HepG2 (cell line): ENCODE results near the gene CRKL. TPM values are rescaled to one million over a fixed set of nuclear protein-coding genes. Genes with fewer than 3 reads are reported as not detected.

Experiments used
- ARNT ChIP-seq: fragments of 450-650 bp; IDR thresholded peaks from 2 replicates; pipeline ENCODE4 v1.6.1; 2017
- BORCS8-MEF2B ChIP-seq: sonication (generic); formaldehyde crosslinking; IDR thresholded peaks from 2 replicates; pipeline ENCODE4 v1.8.0; 2022; ENCODE audit warnings: mild to moderate bottlenecking, missing genetic modification reagents
- EED ChIP-seq: sonication (generic); formaldehyde crosslinking; IDR thresholded peaks from 2 replicates; pipeline ENCODE4 v1.5.0; 2020; ENCODE audit warnings: mild to moderate bottlenecking, missing genetic modification reagents
- HNF4A ChIP-seq: sonication (generic); formaldehyde crosslinking; IDR thresholded peaks from 2 replicates; pipeline ENCODE4 v1.4.0; 2020; ENCODE audit warnings: missing genetic modification reagents
- IKZF4 ChIP-seq: sonication (generic); formaldehyde crosslinking; IDR thresholded peaks from 2 replicates; pipeline ENCODE4 v1.5.1; 2020; ENCODE audit warnings: borderline replicate concordance, mild to moderate bottlenecking, low read depth, missing genetic modification reagents; ENCODE audit errors: not compliant biosample characterization
- SRY ChIP-seq: sonication (generic); formaldehyde crosslinking; IDR thresholded peaks from 2 replicates; pipeline ENCODE4 v1.8.0; 2022; ENCODE audit warnings: mild to moderate bottlenecking, missing genetic modification reagents
- ZMYM2 ChIP-seq: sonication (generic); formaldehyde crosslinking; IDR thresholded peaks from 2 replicates; pipeline ENCODE4 v1.8.0; 2022; ENCODE audit warnings: mild to moderate bottlenecking, missing genetic modification reagents
- ZNF335 ChIP-seq: sonication (generic); formaldehyde crosslinking; IDR thresholded peaks from 2 replicates; pipeline ENCODE4 v1.4.0; 2020; ENCODE audit warnings: missing genetic modification reagents
- ZNF552 ChIP-seq: sonication (generic); formaldehyde crosslinking; IDR thresholded peaks from 2 replicates; pipeline ENCODE4 v1.9.0; 2022; ENCODE audit warnings: missing genetic modification reagents, mild to moderate bottlenecking, borderline replicate concordance
- ZNF766 ChIP-seq: sonication (generic); formaldehyde crosslinking; IDR thresholded peaks from 2 replicates; pipeline ENCODE4 v1.5.0; 2020; ENCODE audit warnings: missing genetic modification reagents, borderline replicate concordance
- polyA plus RNA-seq, 8 experiments: library from polyadenylated mRNA; depleted of rRNA in 3 of 8; stranded (reverse) in 7 of 8; unstranded in 1 of 8; fragments of >200 nt; fragmentation: Illumina TruSeq in 4 of 8; extraction: Trizol in 4 of 8; gene quantifications; 2 replicates each; pipeline versions ENCODE4 v1.2.1 to v1.2.3, GENCODE V29; 2011 to 2016; ENCODE audit warnings: low read depth in 4 of 8, missing spikeins in 1 of 8, mixed read lengths in 1 of 8; ENCODE audit not compliant: insufficient read depth in 1 of 8
- total RNA-seq, 5 experiments: library from RNA; depleted of rRNA; stranded (reverse); fragments of >200 nt; fragmentation: Illumina TruSeq; extraction: Trizol; gene quantifications; 2 replicates each; pipeline ENCODE4 v1.2.3, GENCODE V29; 2016; ENCODE audit warnings: low read depth in 1 of 5
- TF ChIP-seq, protein P1 (sequence below): sonication (generic); formaldehyde crosslinking; IDR thresholded peaks from 2 replicates; pipeline ENCODE4 v1.5.0; 2020; ENCODE audit warnings: mild to moderate bottlenecking, missing genetic modification reagents, borderline replicate concordance
- TF ChIP-seq, protein P2 (sequence below): sonication (generic); formaldehyde crosslinking; IDR thresholded peaks from 2 replicates; pipeline ENCODE4 v1.9.0; 2022; ENCODE audit warnings: missing genetic modification reagents, mild to moderate bottlenecking, borderline replicate concordance
- TF ChIP-seq, protein P3 (sequence below): sonication (generic); formaldehyde crosslinking; IDR thresholded peaks from 2 replicates; pipeline ENCODE4 v1.4.0; 2020; ENCODE audit warnings: missing genetic modification reagents, borderline replicate concordance
- TF ChIP-seq, protein P4 (sequence below): sonication (generic); formaldehyde crosslinking; IDR thresholded peaks from 2 replicates; pipeline ENCODE4 v1.5.1; 2020; ENCODE audit warnings: mild to moderate bottlenecking, missing genetic modification reagents, borderline replicate concordance

Gene CRKL
- total and polyA plus RNA-seq, 2 of the 13 experiments (the other 11 are each of a cell fraction or from before 2014, with no cell fraction given), result 37.4 to 60.6 TPM

DNA sequence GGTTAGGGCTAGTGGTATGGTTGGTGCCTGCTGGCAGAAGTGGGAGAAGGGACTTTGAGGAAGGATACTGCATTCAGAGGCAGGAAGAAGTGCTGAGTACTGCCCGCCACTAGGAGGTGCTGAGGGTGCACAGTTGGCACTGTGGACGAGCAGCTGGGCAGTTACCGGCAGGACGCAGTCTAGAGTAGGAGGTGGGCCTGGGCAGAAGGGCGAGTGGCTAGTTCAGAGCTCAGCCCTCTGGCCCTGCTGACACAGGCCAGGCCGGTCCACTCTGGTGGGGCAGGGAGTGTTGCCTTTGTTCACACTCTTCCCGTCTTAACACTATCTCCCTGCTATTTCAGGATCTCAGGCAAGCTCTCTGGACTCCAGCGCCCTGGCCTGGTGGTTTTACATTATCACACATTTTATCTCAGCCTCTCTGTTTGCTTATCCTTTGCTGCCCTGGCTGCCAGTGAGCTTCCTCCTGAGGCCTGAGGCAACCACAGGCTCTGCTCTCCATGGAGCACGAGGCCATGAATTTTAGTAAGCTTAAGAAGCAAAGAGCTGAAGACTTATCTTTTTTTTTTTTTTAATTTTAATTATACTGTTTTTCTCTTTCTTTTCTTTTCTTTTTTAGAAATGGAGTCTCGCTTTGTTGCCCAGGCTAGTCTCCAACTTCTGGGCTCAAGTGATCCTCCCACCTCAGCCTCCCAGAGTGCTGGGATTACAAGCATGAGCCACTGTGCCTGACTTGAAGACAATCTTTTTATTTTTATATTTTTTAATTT, 31.5 kb upstream of the CRKL start (continued):
- TF ChIP-seq, protein P1, sequence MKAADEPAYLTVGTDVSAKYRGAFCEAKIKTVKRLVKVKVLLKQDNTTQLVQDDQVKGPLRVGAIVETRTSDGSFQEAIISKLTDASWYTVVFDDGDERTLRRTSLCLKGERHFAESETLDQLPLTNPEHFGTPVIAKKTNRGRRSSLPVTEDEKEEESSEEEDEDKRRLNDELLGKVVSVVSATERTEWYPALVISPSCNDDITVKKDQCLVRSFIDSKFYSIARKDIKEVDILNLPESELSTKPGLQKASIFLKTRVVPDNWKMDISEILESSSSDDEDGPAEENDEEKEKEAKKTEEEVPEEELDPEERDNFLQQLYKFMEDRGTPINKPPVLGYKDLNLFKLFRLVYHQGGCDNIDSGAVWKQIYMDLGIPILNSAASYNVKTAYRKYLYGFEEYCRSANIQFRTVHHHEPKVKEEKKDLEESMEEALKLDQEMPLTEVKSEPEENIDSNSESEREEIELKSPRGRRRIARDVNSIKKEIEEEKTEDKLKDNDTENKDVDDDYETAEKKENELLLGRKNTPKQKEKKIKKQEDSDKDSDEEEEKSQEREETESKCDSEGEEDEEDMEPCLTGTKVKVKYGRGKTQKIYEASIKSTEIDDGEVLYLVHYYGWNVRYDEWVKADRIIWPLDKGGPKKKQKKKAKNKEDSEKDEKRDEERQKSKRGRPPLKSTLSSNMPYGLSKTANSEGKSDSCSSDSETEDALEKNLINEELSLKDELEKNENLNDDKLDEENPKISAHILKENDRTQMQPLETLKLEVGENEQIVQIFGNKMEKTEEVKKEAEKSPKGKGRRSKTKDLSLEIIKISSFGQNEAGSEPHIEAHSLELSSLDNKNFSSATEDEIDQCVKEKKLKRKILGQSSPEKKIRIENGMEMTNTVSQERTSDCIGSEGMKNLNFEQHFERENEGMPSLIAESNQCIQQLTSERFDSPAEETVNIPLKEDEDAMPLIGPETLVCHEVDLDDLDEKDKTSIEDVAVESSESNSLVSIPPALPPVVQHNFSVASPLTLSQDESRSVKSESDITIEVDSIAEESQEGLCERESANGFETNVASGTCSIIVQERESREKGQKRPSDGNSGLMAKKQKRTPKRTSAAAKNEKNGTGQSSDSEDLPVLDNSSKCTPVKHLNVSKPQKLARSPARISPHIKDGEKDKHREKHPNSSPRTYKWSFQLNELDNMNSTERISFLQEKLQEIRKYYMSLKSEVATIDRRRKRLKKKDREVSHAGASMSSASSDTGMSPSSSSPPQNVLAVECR (CRISPR knock-in tag), result peak; percentile 86; the same call in 1 of the 2 replicates
- TF ChIP-seq ZNF552 (CRISPR knock-in tag) (no peak), ZNF766 (CRISPR knock-in tag) (no peak), IKZF4 (CRISPR knock-in tag) (peak; percentile 41), ARNT (no peak), ZNF335 (0 out of 2 replicates have a peak, but pooled peaks have one; percentile 66), ZMYM2 (CRISPR knock-in tag) (no peak), HNF4A (CRISPR knock-in tag) (peak; percentile 61), EED (CRISPR knock-in tag) (no peak; the same call in 1 of the 2 replicates), SRY (no peak), BORCS8-MEF2B (CRISPR knock-in tag) (peak; percentile 84)
- TF ChIP-seq, protein P2, sequence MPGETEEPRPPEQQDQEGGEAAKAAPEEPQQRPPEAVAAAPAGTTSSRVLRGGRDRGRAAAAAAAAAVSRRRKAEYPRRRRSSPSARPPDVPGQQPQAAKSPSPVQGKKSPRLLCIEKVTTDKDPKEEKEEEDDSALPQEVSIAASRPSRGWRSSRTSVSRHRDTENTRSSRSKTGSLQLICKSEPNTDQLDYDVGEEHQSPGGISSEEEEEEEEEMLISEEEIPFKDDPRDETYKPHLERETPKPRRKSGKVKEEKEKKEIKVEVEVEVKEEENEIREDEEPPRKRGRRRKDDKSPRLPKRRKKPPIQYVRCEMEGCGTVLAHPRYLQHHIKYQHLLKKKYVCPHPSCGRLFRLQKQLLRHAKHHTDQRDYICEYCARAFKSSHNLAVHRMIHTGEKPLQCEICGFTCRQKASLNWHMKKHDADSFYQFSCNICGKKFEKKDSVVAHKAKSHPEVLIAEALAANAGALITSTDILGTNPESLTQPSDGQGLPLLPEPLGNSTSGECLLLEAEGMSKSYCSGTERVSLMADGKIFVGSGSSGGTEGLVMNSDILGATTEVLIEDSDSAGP (CRISPR knock-in tag), result peak; percentile 79
- TF ChIP-seq, protein P3, sequence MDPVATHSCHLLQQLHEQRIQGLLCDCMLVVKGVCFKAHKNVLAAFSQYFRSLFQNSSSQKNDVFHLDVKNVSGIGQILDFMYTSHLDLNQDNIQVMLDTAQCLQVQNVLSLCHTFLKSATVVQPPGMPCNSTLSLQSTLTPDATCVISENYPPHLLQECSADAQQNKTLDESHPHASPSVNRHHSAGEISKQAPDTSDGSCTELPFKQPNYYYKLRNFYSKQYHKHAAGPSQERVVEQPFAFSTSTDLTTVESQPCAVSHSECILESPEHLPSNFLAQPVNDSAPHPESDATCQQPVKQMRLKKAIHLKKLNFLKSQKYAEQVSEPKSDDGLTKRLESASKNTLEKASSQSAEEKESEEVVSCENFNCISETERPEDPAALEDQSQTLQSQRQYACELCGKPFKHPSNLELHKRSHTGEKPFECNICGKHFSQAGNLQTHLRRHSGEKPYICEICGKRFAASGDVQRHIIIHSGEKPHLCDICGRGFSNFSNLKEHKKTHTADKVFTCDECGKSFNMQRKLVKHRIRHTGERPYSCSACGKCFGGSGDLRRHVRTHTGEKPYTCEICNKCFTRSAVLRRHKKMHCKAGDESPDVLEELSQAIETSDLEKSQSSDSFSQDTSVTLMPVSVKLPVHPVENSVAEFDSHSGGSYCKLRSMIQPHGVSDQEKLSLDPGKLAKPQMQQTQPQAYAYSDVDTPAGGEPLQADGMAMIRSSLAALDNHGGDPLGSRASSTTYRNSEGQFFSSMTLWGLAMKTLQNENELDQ, result no peak
- TF ChIP-seq, protein P4, sequence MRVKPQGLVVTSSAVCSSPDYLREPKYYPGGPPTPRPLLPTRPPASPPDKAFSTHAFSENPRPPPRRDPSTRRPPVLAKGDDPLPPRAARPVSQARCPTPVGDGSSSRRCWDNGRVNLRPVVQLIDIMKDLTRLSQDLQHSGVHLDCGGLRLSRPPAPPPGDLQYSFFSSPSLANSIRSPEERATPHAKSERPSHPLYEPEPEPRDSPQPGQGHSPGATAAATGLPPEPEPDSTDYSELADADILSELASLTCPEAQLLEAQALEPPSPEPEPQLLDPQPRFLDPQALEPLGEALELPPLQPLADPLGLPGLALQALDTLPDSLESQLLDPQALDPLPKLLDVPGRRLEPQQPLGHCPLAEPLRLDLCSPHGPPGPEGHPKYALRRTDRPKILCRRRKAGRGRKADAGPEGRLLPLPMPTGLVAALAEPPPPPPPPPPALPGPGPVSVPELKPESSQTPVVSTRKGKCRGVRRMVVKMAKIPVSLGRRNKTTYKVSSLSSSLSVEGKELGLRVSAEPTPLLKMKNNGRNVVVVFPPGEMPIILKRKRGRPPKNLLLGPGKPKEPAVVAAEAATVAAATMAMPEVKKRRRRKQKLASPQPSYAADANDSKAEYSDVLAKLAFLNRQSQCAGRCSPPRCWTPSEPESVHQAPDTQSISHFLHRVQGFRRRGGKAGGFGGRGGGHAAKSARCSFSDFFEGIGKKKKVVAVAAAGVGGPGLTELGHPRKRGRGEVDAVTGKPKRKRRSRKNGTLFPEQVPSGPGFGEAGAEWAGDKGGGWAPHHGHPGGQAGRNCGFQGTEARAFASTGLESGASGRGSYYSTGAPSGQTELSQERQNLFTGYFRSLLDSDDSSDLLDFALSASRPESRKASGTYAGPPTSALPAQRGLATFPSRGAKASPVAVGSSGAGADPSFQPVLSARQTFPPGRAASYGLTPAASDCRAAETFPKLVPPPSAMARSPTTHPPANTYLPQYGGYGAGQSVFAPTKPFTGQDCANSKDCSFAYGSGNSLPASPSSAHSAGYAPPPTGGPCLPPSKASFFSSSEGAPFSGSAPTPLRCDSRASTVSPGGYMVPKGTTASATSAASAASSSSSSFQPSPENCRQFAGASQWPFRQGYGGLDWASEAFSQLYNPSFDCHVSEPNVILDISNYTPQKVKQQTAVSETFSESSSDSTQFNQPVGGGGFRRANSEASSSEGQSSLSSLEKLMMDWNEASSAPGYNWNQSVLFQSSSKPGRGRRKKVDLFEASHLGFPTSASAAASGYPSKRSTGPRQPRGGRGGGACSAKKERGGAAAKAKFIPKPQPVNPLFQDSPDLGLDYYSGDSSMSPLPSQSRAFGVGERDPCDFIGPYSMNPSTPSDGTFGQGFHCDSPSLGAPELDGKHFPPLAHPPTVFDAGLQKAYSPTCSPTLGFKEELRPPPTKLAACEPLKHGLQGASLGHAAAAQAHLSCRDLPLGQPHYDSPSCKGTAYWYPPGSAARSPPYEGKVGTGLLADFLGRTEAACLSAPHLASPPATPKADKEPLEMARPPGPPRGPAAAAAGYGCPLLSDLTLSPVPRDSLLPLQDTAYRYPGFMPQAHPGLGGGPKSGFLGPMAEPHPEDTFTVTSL (CRISPR knock-in tag), result no peak
